Cardiac muscle cell (in vitro differentiated cells and primary cell): ENCODE measurements around the gene SYNDIG1L. TPM values are rescaled to one million over a fixed set of nuclear protein-coding genes. Genes with fewer than 3 reads are reported as not detected.
"Not testable (repeated sequence)": the region's sequence is repeated elsewhere in the genome, so short reads cannot be mapped to it uniquely, and the experiment has no call there.

Source experiments
- DNase-seq, 2 donors: peaks; one replicate each; pipeline versions ENCODE4 v3.0.0 to v3.0.0-alpha.2; 2010 to 2017; ENCODE audit warnings: low read depth in 1 of 2, low spot score in 1 of 2
- H3K27ac ChIP-seq: fragments of 200-600 bp; sonication (generic); 2 replicates; pipeline ENCODE4 v1.5.1; 2016
- H3K27me3 ChIP-seq: fragments of 200-600 bp; sonication (generic); 2 replicates; pipeline ENCODE4 v1.6.0; 2016; ENCODE audit warnings: control low read depth
- H3K36me3 ChIP-seq: fragments of 200-600 bp; sonication (generic); 2 replicates; pipeline ENCODE4 v1.5.1; 2016; ENCODE audit warnings: control low read depth
- H3K4me1 ChIP-seq: fragments of 200-600 bp; sonication (generic); 2 replicates; pipeline ENCODE4 v1.8.1; 2017; ENCODE audit warnings: low read depth, mild to moderate bottlenecking, mixed run types
- H3K4me3 ChIP-seq: fragments of 200-600 bp; sonication (generic); 2 replicates; pipeline ENCODE4 v1.5.1; 2016; ENCODE audit warnings: mild to moderate bottlenecking
- H3K9me3 ChIP-seq: fragments of 200-600 bp; sonication (generic); 2 replicates; pipeline ENCODE4 v1.5.1; 2017; ENCODE audit warnings: low read depth, mild to moderate bottlenecking, control low read depth
- polyA plus RNA-seq: library from polyadenylated mRNA; unstranded; fragments of >200 nt; fragmentation: Nextera tagmentation; extraction: Ambion mirVana; gene quantifications from 2 replicates; pipeline ENCODE4 v1.2.1, GENCODE V29; 2016
- total RNA-seq: library from RNA; depleted of rRNA; stranded (reverse); fragments of >200 nt; gene quantifications from 2 replicates; pipeline ENCODE4 v1.2.3, GENCODE V29; 2016
- TF ChIP-seq, protein P1 (sequence below): IDR thresholded peaks from 2 replicates; pipeline ENCODE4 v1.5.1; 2012; ENCODE audit warnings: low read depth, mild to moderate bottlenecking, low read length

The SYNDIG1L gene
- total and polyA plus RNA-seq, 2 experiments from 2014 or later = 0.39 TPM; not detected in 1

DNA sequence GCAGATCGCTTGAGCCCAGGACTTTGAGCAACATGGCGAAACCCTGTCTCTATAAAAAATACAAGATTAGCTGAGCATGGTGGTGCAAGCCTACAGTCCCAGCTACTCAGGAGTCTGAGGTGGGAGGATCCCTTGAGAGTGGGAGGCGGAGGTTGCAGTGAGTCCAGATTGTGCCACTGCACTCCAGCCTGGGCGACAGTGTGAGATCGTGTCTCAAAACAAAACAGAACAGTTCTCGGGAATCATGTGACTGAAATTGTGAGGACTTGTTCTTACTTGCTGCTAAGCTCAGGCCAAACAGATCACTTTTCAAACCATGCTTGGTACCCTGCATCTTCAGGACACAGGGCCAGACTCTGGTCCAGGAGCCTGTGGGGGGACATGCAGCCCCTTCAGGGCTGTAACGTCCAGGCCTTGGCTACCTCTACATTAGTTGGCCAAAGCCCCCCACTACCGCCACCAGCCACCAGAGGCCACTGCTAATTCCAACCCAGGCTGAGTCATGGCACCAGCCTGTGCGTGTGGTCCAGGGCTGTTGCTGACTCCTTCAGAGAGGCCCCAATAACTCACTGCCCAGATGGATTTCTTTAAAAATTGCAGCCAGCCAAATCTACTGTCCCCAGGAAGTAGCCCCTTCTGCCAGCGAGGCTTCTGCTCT is 33.4 kb upstream of the SYNDIG1L start:
- H3K4me3 ChIP-seq = no peak overlapping the region
- TF ChIP-seq, protein P1, sequence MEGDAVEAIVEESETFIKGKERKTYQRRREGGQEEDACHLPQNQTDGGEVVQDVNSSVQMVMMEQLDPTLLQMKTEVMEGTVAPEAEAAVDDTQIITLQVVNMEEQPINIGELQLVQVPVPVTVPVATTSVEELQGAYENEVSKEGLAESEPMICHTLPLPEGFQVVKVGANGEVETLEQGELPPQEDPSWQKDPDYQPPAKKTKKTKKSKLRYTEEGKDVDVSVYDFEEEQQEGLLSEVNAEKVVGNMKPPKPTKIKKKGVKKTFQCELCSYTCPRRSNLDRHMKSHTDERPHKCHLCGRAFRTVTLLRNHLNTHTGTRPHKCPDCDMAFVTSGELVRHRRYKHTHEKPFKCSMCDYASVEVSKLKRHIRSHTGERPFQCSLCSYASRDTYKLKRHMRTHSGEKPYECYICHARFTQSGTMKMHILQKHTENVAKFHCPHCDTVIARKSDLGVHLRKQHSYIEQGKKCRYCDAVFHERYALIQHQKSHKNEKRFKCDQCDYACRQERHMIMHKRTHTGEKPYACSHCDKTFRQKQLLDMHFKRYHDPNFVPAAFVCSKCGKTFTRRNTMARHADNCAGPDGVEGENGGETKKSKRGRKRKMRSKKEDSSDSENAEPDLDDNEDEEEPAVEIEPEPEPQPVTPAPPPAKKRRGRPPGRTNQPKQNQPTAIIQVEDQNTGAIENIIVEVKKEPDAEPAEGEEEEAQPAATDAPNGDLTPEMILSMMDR = peak; percentile 78

GRCh38 chr14:74457565-74457895 is 31.5 kb upstream of the SYNDIG1L start:
- DNase-seq = no peak
- no peak overlapping the region for H3K27ac ChIP-seq

More for the DNA sequence above, 33.4 kb upstream of the SYNDIG1L start:
- no peak overlapping the region for H3K27ac ChIP-seq
- H3K36me3 ChIP-seq = no peaks in the 10 kb centered on the region
- DNase-seq = peak; percentile 47 to 72
- no peaks in the 10 kb centered on the region for H3K9me3 ChIP-seq
- H3K27me3 ChIP-seq = no peaks in the 10 kb centered on the region
- H3K4me1 ChIP-seq = peaks cover 1% of the 10 kb centered on the region

DNA sequence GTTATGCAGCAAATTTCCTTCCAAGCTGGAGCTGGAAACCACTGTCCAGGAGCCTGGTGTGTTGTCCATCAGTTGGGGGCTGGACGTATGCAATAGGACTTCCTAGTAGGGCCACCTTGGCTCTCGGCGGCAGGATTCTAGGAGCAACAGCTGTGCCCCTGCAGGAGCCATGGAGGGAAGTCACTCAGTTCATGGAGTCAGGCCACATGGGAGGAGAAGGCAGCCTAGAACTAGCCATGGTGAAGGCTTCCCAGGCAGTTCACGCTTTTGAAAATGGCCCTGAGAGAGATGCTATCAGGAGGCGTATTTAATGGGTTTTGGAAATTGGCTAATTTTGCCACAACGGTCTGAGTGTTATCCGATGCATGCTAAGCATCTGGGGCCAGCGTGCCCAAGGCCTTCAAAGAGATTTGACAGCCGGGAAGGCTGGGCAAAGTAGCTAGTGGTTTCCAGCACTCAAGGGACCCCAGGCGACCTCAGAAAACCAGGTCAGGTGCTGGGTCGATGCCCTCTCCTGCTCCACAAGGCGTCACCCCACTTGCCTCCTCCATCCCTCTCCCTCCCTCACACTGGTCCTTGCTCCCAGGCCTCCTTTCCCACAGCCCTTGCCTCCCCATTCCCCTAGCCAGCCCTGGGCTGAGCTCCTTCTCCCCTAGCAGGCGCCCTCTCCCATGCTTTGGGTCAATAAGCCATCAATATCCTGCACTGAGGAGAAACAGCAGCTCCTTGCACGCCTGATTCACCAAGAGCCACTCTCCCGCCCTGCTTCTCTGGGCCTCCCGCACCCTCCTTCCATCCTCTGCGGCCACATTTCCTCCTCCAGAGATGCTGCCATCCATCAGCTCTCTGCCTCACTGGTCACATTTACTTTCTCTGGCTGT is 30.9 kb upstream of the SYNDIG1L start:
- Histone ChIP-seq H3K4me1 (no peaks in the 10 kb centered on the region), H3K9me3 (no peaks in the 10 kb centered on the region), H3K4me3 (no peak overlapping the region), H3K36me3 (no peaks in the 10 kb centered on the region), H3K27me3 (no peaks in the 10 kb centered on the region), H3K27ac (no peak overlapping the region)
- TF ChIP-seq, protein P1 = no peak
- DNase-seq = no peak

More at GRCh38 chr14:74457565-74457895, 31.5 kb upstream of the SYNDIG1L start:
- Histone ChIP-seq H3K9me3 (no peaks in the 10 kb centered on the region), H3K4me3 (no peak overlapping the region), H3K4me1 (no peaks in the 10 kb centered on the region), H3K27me3 (no peaks in the 10 kb centered on the region), H3K36me3 (no peaks in the 10 kb centered on the region)
- TF ChIP-seq, protein P1 = no peak

DNA sequence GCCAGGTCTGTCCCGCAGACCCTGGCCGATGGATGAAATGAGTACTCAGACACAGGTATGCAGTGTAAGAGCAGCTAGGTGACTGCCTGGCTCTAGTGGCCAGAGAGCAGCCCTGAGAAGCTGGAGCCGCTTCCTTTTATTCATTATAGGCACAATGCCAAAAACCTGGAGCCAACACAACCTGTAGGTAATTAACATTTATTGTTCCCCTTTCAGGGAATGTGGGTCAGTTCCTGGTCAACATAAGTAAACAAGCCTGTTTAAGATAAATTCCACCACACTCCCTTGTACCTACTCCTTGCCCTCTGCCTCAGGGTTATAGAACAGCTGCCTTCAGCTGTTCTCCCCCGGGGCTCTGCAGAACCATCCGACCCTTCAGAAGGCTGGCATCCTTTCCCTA is 28.4 kb upstream of the SYNDIG1L start:
- H3K9me3 ChIP-seq, DNase-seq, H3K27me3 ChIP-seq: not testable (repeated sequence)

GRCh38 chr14:74444866-74445265 is 18.9 kb upstream of the SYNDIG1L start:
- peak in 1 of 2 donors; percentile 23 for DNase-seq
- Histone ChIP-seq H3K4me1 (no peaks in the 10 kb centered on the region), H3K4me3 (no peak overlapping the region), H3K27me3 (no peaks in the 10 kb centered on the region), H3K36me3 (no peaks in the 10 kb centered on the region), H3K9me3 (no peaks in the 10 kb centered on the region), H3K27ac (no peak overlapping the region)
- TF ChIP-seq, protein P1 = no peak

More for the DNA sequence above, 28.4 kb upstream of the SYNDIG1L start:
- not testable (repeated sequence) for H3K4me1 ChIP-seq, H3K4me3 ChIP-seq, H3K36me3 ChIP-seq, H3K27ac ChIP-seq

- Histone ChIP-seq H3K4me1 (peaks cover 9% of the 10 kb centered on the region), H3K27me3 (no peaks in the 10 kb centered on the region), H3K4me3 (no peak overlapping the region), H3K36me3 (no peaks in the 10 kb centered on the region), H3K9me3 (no peaks in the 10 kb centered on the region), H3K27ac (no peak overlapping the region)
- TF ChIP-seq, protein P1 = no peak
- DNase-seq = no peak
Observed at GRCh38 chr14:74442757-74443156, 16.7 kb upstream of the SYNDIG1L start.
